Fibroblast of the aortic adventitia (primary cell): ENCODE data around the gene ANKRD13A. TPM values are rescaled to one million over a fixed set of nuclear protein-coding genes. Genes with fewer than 3 reads are reported as not detected.
"Not testable (repeated sequence)": the region's sequence is repeated elsewhere in the genome, so short reads cannot be mapped to it uniquely, and the experiment has no call there.

ENCODE experiments used
- DNase-seq: peaks from one replicate; pipeline ENCODE4 v3.0.0-alpha.2; 2010; ENCODE audit warnings: low read depth
- H3K4me3 ChIP-seq: 2 replicates; pipeline ENCODE4 v1.5.1; 2011; ENCODE audit warnings: low read depth, mild to moderate bottlenecking, control low read depth, low read length, moderate library complexity
- small RNA-seq: library from RNA; depleted of rRNA; stranded (forward); fragments of <200 nt; gene quantifications from one replicate; pipeline ENCODE3, GENCODE V24; 2012
- total RNA-seq: library from RNA; depleted of rRNA; stranded (reverse); fragments of >200 nt; gene quantifications from 2 replicates; pipeline ENCODE4 v1.2.3, GENCODE V29; 2012; ENCODE audit warnings: low replicate concordance
- TF ChIP-seq, protein P1 (sequence below): IDR thresholded peaks from 2 replicates; pipeline ENCODE4 v1.5.1; 2011; ENCODE audit warnings: mild to moderate bottlenecking, low read length, control low read depth, inconsistent platforms; ENCODE audit not compliant: insufficient read depth

The ANKRD13A gene
- total RNA-seq, 1 donor, result 91.5 TPM

DNA sequence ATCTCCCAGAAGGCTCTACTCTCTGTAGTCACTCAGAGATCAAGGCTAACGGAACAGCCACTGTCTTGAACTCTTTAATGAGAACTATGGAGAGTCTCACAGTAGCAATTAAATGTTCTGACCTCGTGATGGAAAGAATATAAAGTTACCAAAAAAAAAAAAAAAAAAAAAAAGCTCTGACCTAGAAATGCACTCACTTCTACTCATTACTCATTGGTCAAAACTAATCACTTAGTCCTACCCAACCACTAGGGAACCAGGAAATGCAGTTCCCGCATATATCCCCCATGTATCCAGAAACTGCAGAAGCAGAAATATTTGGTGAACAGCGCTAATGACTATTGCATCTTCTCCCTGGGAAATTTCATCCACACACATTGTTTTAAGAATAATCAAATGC, 78.6 kb downstream of the ANKRD13A start:
- no peak for DNase-seq
- TF ChIP-seq, protein P1, sequence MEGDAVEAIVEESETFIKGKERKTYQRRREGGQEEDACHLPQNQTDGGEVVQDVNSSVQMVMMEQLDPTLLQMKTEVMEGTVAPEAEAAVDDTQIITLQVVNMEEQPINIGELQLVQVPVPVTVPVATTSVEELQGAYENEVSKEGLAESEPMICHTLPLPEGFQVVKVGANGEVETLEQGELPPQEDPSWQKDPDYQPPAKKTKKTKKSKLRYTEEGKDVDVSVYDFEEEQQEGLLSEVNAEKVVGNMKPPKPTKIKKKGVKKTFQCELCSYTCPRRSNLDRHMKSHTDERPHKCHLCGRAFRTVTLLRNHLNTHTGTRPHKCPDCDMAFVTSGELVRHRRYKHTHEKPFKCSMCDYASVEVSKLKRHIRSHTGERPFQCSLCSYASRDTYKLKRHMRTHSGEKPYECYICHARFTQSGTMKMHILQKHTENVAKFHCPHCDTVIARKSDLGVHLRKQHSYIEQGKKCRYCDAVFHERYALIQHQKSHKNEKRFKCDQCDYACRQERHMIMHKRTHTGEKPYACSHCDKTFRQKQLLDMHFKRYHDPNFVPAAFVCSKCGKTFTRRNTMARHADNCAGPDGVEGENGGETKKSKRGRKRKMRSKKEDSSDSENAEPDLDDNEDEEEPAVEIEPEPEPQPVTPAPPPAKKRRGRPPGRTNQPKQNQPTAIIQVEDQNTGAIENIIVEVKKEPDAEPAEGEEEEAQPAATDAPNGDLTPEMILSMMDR, result no peak
- no peak overlapping the region for H3K4me3 ChIP-seq

DNA sequence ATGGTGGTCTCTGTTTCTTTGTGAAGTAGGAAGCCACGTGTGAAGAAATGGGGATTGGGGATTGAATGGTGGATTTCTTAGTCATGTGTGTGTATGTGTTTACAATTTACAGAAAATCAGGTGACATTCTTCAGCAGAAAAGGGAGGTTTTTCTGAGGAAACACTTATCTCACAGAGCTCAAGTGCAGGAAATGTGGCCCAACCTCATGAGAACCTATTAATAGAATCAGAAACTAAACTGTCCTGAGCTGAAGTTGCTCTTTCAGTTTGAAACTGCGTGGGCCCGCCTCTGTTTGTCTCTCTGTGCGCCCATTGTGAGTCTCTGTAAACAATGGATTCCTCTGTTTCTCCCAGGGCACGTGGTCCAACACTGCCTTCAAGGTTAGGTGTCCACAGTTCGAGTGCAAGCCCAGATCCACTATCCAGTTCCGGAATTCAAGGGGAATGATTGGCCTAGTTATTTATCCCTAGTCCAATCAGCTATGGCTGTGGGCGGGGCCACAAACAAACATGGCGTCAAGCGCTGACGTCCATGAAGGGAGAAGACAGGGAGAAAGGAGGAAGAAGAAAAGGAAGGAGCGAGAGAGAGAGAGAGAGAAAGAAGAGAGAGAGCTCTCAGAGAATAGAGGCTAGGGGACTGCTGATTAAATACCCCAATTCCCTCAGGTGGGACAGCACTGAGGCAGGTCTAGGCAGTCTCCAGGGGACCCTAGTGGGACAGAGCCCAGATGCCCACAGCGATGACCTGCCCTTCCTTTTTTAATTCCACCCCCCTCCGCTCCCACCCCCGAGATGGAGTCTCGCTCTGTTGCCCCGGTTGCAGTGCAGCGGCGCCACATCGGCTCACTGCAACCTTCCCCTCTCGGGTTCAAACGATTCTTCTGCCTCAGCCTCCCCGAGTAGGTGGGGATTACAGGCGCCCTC, 80.5 kb downstream of the ANKRD13A start:
- TF ChIP-seq, protein P1, result no peak
- no peak overlapping the region for H3K4me3 ChIP-seq
- peak; percentile 54 for DNase-seq

DNA sequence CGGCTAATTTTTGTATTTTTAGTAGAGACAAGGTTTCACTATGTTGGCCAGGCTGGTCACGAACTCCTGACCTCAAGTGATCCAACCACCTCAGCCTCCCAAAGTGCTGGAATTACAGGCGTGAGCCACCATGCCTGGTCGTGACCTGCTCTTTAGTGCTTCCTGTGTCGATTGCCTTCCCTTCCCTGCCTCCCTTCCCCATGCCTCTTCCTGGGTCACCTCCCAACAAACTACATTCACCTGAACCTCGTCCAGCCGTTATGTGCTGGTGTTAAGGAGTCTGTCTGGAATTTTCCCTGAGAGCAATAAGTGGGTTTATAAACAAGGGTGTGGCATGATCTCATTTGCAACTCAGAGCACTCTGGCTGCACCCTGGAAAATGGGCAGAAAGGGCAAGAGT, 81.2 kb downstream of the ANKRD13A start:
- TF ChIP-seq, protein P1, result no peak
- DNase-seq, result no peak
- no peak overlapping the region for H3K4me3 ChIP-seq

DNA sequence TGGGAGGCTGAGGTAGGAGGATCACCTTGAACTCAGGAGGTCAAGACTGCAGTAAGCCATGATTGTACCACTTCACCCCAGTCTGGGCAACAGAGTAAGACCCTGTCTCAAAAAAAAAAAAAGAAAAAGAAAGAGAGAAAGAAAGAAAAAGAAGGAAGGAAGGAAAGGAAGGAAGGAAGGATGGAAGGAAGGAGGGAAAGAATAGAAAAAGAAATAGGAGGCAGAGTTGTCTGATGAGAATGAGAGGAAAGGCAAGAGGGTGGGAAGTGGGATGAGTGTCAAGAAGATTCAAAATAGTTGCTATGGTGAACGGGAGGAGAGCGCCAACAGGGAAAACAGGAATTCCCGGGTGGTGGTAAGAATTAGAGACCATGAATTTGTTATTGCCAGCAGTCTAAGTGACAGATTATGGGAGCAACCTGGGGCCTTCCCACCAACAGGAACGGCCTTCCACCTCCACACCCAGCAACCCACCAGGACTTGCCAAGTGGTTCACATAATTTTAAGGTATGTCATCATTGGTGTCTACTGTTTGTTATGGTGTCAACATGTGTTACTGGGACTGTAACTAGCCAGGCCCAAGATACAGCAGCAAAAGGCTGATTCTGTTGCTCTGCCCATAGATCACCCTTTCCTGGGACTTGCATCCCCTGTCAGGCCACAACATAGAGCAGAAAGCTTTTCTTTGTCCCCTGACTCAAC, 85.2 kb downstream of the ANKRD13A start:
- DNase-seq, result no peak
- TF ChIP-seq, protein P1, result no peak
- no peak overlapping the region for H3K4me3 ChIP-seq

DNA sequence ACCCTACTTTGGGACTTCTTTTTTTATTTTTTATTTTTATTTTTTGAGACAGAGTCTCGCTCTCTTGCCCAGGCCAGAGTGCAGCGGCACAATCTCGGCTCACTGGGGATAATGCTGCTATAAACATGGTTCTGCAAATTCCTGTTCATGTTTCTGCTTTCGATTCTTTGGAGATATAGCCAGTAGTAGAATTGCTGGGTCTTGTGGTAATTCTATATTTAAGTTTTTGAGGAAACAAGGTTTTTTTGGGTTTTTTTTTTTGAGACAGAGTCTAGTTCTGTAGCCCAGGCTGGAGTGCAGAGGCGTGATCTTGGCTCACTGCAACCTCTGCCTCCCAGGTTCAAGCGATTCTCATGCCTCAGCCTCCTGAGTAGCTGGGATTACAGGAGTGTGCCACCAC, 89.0 kb downstream of the ANKRD13A start:
- not testable (repeated sequence) for DNase-seq, H3K4me3 ChIP-seq

DNA sequence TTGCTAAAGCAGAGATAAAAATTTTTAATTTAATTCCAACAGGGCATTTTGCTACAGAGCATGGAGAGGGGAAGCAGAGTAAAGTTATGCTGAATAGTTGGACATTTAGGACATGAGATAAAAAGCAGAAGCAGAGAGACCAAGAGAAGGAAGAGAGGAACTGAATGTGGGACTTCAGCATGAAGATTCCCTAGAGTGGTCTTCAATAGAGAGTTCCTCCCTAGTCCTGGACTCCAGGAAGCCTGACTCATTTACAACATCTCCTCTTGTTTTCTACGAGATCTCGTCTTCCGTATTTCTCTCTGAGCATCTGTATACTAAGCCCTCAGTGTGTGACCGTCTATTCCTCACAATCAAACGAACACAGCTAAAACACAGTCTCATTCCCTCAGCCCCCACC, 89.7 kb downstream of the ANKRD13A start:
- TF ChIP-seq, protein P1, result no peak
- H3K4me3 ChIP-seq, result no peak overlapping the region
- DNase-seq, result no peak

Small RNAs within 50 kb of the gene (small RNA-seq; reads per million reads assigned to genes)
- gene AC007546.2, result not detected

Other genes with a start within 250 kb of the ANKRD13A start
- 0.25 and 2.1 TPM in 2 replicates for gene TRPV4, start 166.0 kb upstream of the ANKRD13A start, total RNA-seq
- gene GLTP, start 118.9 kb upstream of the ANKRD13A start, total RNA-seq, result 15.8 and 55.1 TPM in 2 replicates
- gene TCHP, start 99.2 kb upstream of the ANKRD13A start, total RNA-seq, result 8.4 and 11.5 TPM in 2 replicates
- gene GIT2, start 3.1 kb upstream of the ANKRD13A start, total RNA-seq, result 23.6 and 50.8 TPM in 2 replicates
- gene C12orf76, start 49.1 kb downstream of the ANKRD13A start, total RNA-seq, result 10.3 and 11.9 TPM in 2 replicates
- 20.4 and 30.8 TPM in 2 replicates for gene IFT81, start 124.9 kb downstream of the ANKRD13A start, total RNA-seq